ENCODE data around the gene CAPN9.

The CAPN9 gene

GRCh38 chr1:230784163-230784562 is 37.0 kb downstream of the CAPN9 start:
- Histone ChIP-seq H3K79me2 (ENCODE audit: low read length) (no peaks in the 10 kb centered on the region), H3K36me3 (replicated peaks; ENCODE audit: low read depth, low read length) (no peaks in the 10 kb centered on the region), H3K9me3 (ENCODE audit: insufficient read depth, low read length) (no peaks in the 10 kb centered on the region), H3K4me3 (ENCODE audit: low read length) (no peak overlapping the region), H3K9ac (ENCODE audit: low read length) (no peak overlapping the region), H2AFZ (ENCODE audit: low read depth, low read length) (no peak overlapping the region), H3K27ac (ENCODE audit: low read length) (no peak overlapping the region), H3K4me2 (ENCODE audit: low read length) (no peak overlapping the region), H4K20me1 (ENCODE audit: insufficient read depth, low read length) (no peaks in the 10 kb centered on the region), H3K4me1 (ENCODE audit: low read length) (peaks cover 8% of the 10 kb centered on the region), H3K27me3 (ENCODE audit: low read depth, low read length) (peaks cover 16% of the 10 kb centered on the region)
- TF ChIP-seq EZH2phosphoT487 (IDR thresholded peaks at IDR 0.05; ENCODE audit: low read depth) (no peak), CTCF (IDR thresholded peaks at IDR 0.05; ENCODE audit: low read depth, low read length) (no peak)

GRCh38 chr1:230785636-230786384 is 38.6 kb downstream of the CAPN9 start:
- Histone ChIP-seq H3K4me3 (ENCODE audit: low read length) (no peak overlapping the region), H2AFZ (ENCODE audit: low read depth, low read length) (no peak overlapping the region), H3K4me2 (ENCODE audit: low read length) (no peak overlapping the region), H3K9me3 (ENCODE audit: insufficient read depth, low read length) (no peaks in the 10 kb centered on the region), H3K79me2 (ENCODE audit: low read length) (no peaks in the 10 kb centered on the region), H3K27ac (ENCODE audit: low read length) (no peak overlapping the region), H4K20me1 (ENCODE audit: insufficient read depth, low read length) (no peaks in the 10 kb centered on the region), H3K27me3 (ENCODE audit: low read depth, low read length) (peaks cover 20% of the 10 kb centered on the region), H3K36me3 (replicated peaks; ENCODE audit: low read depth, low read length) (no peaks in the 10 kb centered on the region), H3K9ac (ENCODE audit: low read length) (no peak overlapping the region), H3K4me1 (ENCODE audit: low read length) (peaks cover 8% of the 10 kb centered on the region)
- TF ChIP-seq EZH2phosphoT487 (IDR thresholded peaks at IDR 0.05; ENCODE audit: low read depth) = no peak
- TF ChIP-seq CTCF (IDR thresholded peaks at IDR 0.05; ENCODE audit: low read depth, low read length) = no peak

GRCh38 chr1:230786385-230786753 is 39.2 kb downstream of the CAPN9 start:
- H2AFZ ChIP-seq (ENCODE audit: low read depth, low read length) = no peak overlapping the region
- no peak for TF ChIP-seq EZH2phosphoT487 (IDR thresholded peaks at IDR 0.05; ENCODE audit: low read depth)
- TF ChIP-seq CTCF (IDR thresholded peaks at IDR 0.05; ENCODE audit: low read depth, low read length) = no peak

GRCh38 chr1:230787471-230787870 is 40.3 kb downstream of the CAPN9 start:
- H3K9me3 ChIP-seq (ENCODE audit: insufficient read depth, low read length) = no peaks in the 10 kb centered on the region
- peaks cover 21% of the 10 kb centered on the region for H3K27me3 ChIP-seq (ENCODE audit: low read depth, low read length)
- no peak overlapping the region for H3K4me2 ChIP-seq (ENCODE audit: low read length)
- H3K36me3 ChIP-seq (replicated peaks; ENCODE audit: low read depth, low read length) = no peaks in the 10 kb centered on the region
- no peak overlapping the region for H3K27ac ChIP-seq (ENCODE audit: low read length)
- no peaks in the 10 kb centered on the region for H4K20me1 ChIP-seq (ENCODE audit: insufficient read depth, low read length)
- no peak overlapping the region for H3K9ac ChIP-seq (ENCODE audit: low read length)
- TF ChIP-seq EZH2phosphoT487 (IDR thresholded peaks at IDR 0.05; ENCODE audit: low read depth) (no peak), CTCF (IDR thresholded peaks at IDR 0.05; ENCODE audit: low read depth, low read length) (no peak)
- no peaks in the 10 kb centered on the region for H3K79me2 ChIP-seq (ENCODE audit: low read length)
- no peak overlapping the region for H2AFZ ChIP-seq (ENCODE audit: low read depth, low read length)
- no peak overlapping the region for H3K4me3 ChIP-seq (ENCODE audit: low read length)
- no peaks in the 10 kb centered on the region for H3K4me1 ChIP-seq (ENCODE audit: low read length)

More at GRCh38 chr1:230786385-230786753, 39.2 kb downstream of the CAPN9 start:
- H3K36me3 ChIP-seq (replicated peaks; ENCODE audit: low read depth, low read length) = no peaks in the 10 kb centered on the region
- no peak overlapping the region for H3K4me3 ChIP-seq (ENCODE audit: low read length)
- H3K9ac ChIP-seq (ENCODE audit: low read length) = no peak overlapping the region
- peaks cover 6% of the 10 kb centered on the region for H3K4me1 ChIP-seq (ENCODE audit: low read length)
- H3K27me3 ChIP-seq (ENCODE audit: low read depth, low read length) = peaks cover 21% of the 10 kb centered on the region
- H3K4me2 ChIP-seq (ENCODE audit: low read length) = no peak overlapping the region
- no peaks in the 10 kb centered on the region for H4K20me1 ChIP-seq (ENCODE audit: insufficient read depth, low read length)
- no peak overlapping the region for H3K27ac ChIP-seq (ENCODE audit: low read length)
- H3K9me3 ChIP-seq (ENCODE audit: insufficient read depth, low read length) = no peaks in the 10 kb centered on the region
- H3K79me2 ChIP-seq (ENCODE audit: low read length) = no peaks in the 10 kb centered on the region
